Large intestine (tissue), 3 donors: Measurements from ENCODE around the gene STAP2. TPM values are rescaled to one million over a fixed set of nuclear protein-coding genes. Genes with fewer than 3 reads are reported as not detected.
"Not testable (repeated sequence)": the region's sequence is repeated elsewhere in the genome, so short reads cannot be mapped to it uniquely, and the experiment has no call there.

Experiments used
- DNase-seq, 2 donors: peaks; one replicate each; pipeline versions ENCODE4 v3.0.0 to v3.0.0-alpha.2; 2013
- H3K27ac ChIP-seq: one replicate; pipeline ENCODE4 v1.5.1; 2013; ENCODE audit warnings: low read length
- H3K27me3 ChIP-seq: 2 replicates; pipeline ENCODE4 v1.6.1; 2013; ENCODE audit warnings: low read length; ENCODE audit not compliant: control insufficient read depth, insufficient read depth
- H3K36me3 ChIP-seq: 2 replicates; pipeline ENCODE4 v1.6.1; 2013; ENCODE audit warnings: low read length; ENCODE audit not compliant: control insufficient read depth, insufficient read depth
- H3K4me1 ChIP-seq: one replicate; pipeline ENCODE4 v1.6.1; 2013; ENCODE audit warnings: low read length; ENCODE audit not compliant: control insufficient read depth, insufficient read depth
- H3K4me3 ChIP-seq: one replicate; pipeline ENCODE4 v1.5.1; 2013; ENCODE audit warnings: low read length
- H3K9me3 ChIP-seq: one replicate; pipeline ENCODE4 v1.6.1; 2013; ENCODE audit warnings: mild to moderate bottlenecking, low read depth, low read length, moderate library complexity; ENCODE audit not compliant: control insufficient read depth
- WGBS: methylation state at CpG from one replicate; pipeline ENCODE4 v1.1.5; 2013; ENCODE audit warnings: low lambda C conversion rate; ENCODE audit not compliant: insufficient coverage; 5-methylcytosine and 5-hydroxymethylcytosine counted together
- polyA plus RNA-seq: library from polyadenylated mRNA; unstranded; fragments of 120-200 nt; gene quantifications from one replicate; pipeline ENCODE4 v1.2.1, GENCODE V29; 2013

Gene STAP2
- polyA plus RNA-seq, 1 donor = 53.6 TPM

GRCh38 chr19:4298810-4299550, 39.6 kb downstream of the STAP2 start:
- Histone ChIP-seq H3K9me3 (no peaks in the 10 kb centered on the region), H3K36me3 (no peaks in the 10 kb centered on the region), H3K27ac (no peak overlapping the region), H3K4me1 (peaks cover 3% of the 10 kb centered on the region), H3K27me3 (peaks cover 5% of the 10 kb centered on the region), H3K4me3 (no peak overlapping the region)
- WGBS = no CpG with 5 or more reads among the region's 8 CpGs
- DNase-seq = no peak

GRCh38 chr19:4297901-4298809, 40.5 kb downstream of the STAP2 start:
- no peak for DNase-seq
- H3K9me3 ChIP-seq = no peaks in the 10 kb centered on the region
- WGBS = no CpG with 5 or more reads among the region's 27 CpGs
- no peaks in the 10 kb centered on the region for H3K36me3 ChIP-seq
- H3K4me3 ChIP-seq = no peak overlapping the region
- H3K27me3 ChIP-seq = peaks cover 5% of the 10 kb centered on the region
- peaks cover 3% of the 10 kb centered on the region for H3K4me1 ChIP-seq
- no peak overlapping the region for H3K27ac ChIP-seq

GRCh38 chr19:4295972-4296771, 42.5 kb downstream of the STAP2 start:
- Histone ChIP-seq H3K27ac (no peak overlapping the region), H3K27me3 (peaks cover 5% of the 10 kb centered on the region), H3K4me1 (no peaks in the 10 kb centered on the region), H3K36me3 (no peaks in the 10 kb centered on the region), H3K4me3 (no peak overlapping the region), H3K9me3 (no peaks in the 10 kb centered on the region)
- no CpG with 5 or more reads among the region's 14 CpGs for WGBS
- DNase-seq = no peak

- Histone ChIP-seq H3K27ac (no peak overlapping the region), H3K27me3 (peaks cover 5% of the 10 kb centered on the region), H3K4me3 (no peak overlapping the region), H3K36me3 (no peaks in the 10 kb centered on the region), H3K9me3 (no peaks in the 10 kb centered on the region), H3K4me1 (no peaks in the 10 kb centered on the region)
- WGBS = no CpG with 5 or more reads among the region's 10 CpGs
- DNase-seq = no peak
These were observed 44.2 kb downstream of the STAP2 start for GRCh38 chr19:4294389-4294788.

- Histone ChIP-seq H3K27me3 (peaks cover 5% of the 10 kb centered on the region), H3K4me1 (no peaks in the 10 kb centered on the region), H3K9me3 (no peaks in the 10 kb centered on the region), H3K27ac (no peak overlapping the region), H3K36me3 (no peaks in the 10 kb centered on the region), H3K4me3 (no peak overlapping the region)
- no CpG with 5 or more reads among the region's 15 CpGs for WGBS
- no peak for DNase-seq
These were observed 46.1 kb downstream of the STAP2 start for GRCh38 chr19:4292515-4292914.

- H3K27me3 ChIP-seq = peaks cover 5% of the 10 kb centered on the region
- H3K4me1 ChIP-seq = no peaks in the 10 kb centered on the region
- no peak overlapping the region for H3K27ac ChIP-seq
- H3K36me3 ChIP-seq = no peaks in the 10 kb centered on the region
- no CpG with 5 or more reads among the region's 8 CpGs for WGBS
- DNase-seq = no peak
- H3K4me3 ChIP-seq = no peak overlapping the region
- no peaks in the 10 kb centered on the region for H3K9me3 ChIP-seq
These were observed 47.4 kb downstream of the STAP2 start for GRCh38 chr19:4291184-4291732.

GRCh38 chr19:4288091-4288777, 50.4 kb downstream of the STAP2 start:
- no peak overlapping the region for H3K27ac ChIP-seq
- WGBS = no CpG with 5 or more reads among the region's 16 CpGs
- no peaks in the 10 kb centered on the region for H3K36me3 ChIP-seq
- no peak for DNase-seq
- no peaks in the 10 kb centered on the region for H3K4me1 ChIP-seq
- no peak overlapping the region for H3K4me3 ChIP-seq
- H3K9me3 ChIP-seq = no peaks in the 10 kb centered on the region
- no peaks in the 10 kb centered on the region for H3K27me3 ChIP-seq

GRCh38 chr19:4286141-4286540, 52.5 kb downstream of the STAP2 start:
- WGBS = 100% methylated on average over 2 of the region's 4 CpGs
- H3K27me3 ChIP-seq = peaks cover 11% of the 10 kb centered on the region
- H3K27ac ChIP-seq, H3K4me1 ChIP-seq, H3K4me3 ChIP-seq, H3K9me3 ChIP-seq, DNase-seq, H3K36me3 ChIP-seq: not testable (repeated sequence)

GRCh38 chr19:4284974-4285373, 53.7 kb downstream of the STAP2 start:
- no CpG with 5 or more reads among the region's 6 CpGs for WGBS
- Histone ChIP-seq H3K4me1 (no peaks in the 10 kb centered on the region), H3K36me3 (no peaks in the 10 kb centered on the region), H3K27me3 (peaks cover 23% of the 10 kb centered on the region), H3K4me3 (peak overlapping the region; percentile 39), H3K27ac (no peak overlapping the region), H3K9me3 (no peaks in the 10 kb centered on the region)
- DNase-seq = no peak
